Sigmoid colon (tissue), 7 donors: ENCODE results near the gene AP2A2. TPM values are rescaled to one million over a fixed set of nuclear protein-coding genes. Genes with fewer than 3 reads are reported as not detected.

Experiments
- DNase-seq: peaks from one replicate; pipeline ENCODE4 v3.0.0-alpha.2; 2019
- H3K27ac ChIP-seq, 4 donors: fragments of 200-600 bp; sonication (generic); one replicate each; pipeline ENCODE4 v1.5.1; 2016 to 2019; ENCODE audit warnings: mild to moderate bottlenecking in 1 of 4
- H3K27me3 ChIP-seq, 3 donors: fragments of 200-600 bp; sonication (generic); one replicate each; pipeline ENCODE4 v1.5.1; 2019; ENCODE audit warnings: mild to moderate bottlenecking in 1 of 3
- H3K36me3 ChIP-seq, 4 donors: fragments of 200-600 bp; sonication (generic); one replicate each; pipeline ENCODE4 v1.5.1; 2016 to 2019
- H3K4me1 ChIP-seq, 4 donors: fragments of 200-600 bp; sonication (generic); one replicate each; pipeline ENCODE4 v1.5.1; 2017 to 2019
- H3K4me3 ChIP-seq, 4 donors: fragments of 200-600 bp; sonication (generic); one replicate each; pipeline ENCODE4 v1.5.1; 2017 to 2019; ENCODE audit warnings: mild to moderate bottlenecking in 2 of 4, moderate library complexity in 1 of 4
- H3K9me3 ChIP-seq, 4 donors: fragments of 200-600 bp in 3 of 4; sonication (generic) in 3 of 4; one replicate each; pipeline versions ENCODE4 v1.5.1 to v1.6.1; 2013 to 2019
- CTCF ChIP-seq, 4 experiments: fragments of 450-650 bp in 3 of 4; fragments of 200-600 bp in 1 of 4; IDR thresholded peaks; one replicate each; pipeline ENCODE4 v1.5.1; 2016 to 2019; ENCODE audit warnings: antibody characterized with exemption in 4 of 4, mild to moderate bottlenecking in 3 of 4, moderate library complexity in 2 of 4
- EP300 ChIP-seq, 4 donors: sonication (generic); formaldehyde crosslinking; IDR thresholded peaks; one replicate each; pipeline ENCODE4 v1.6.1; 2017; ENCODE audit warnings: antibody characterized with exemption in 4 of 4
- POLR2A ChIP-seq, 2 donors: fragments of 450-650 bp; IDR thresholded peaks; one replicate each; pipeline ENCODE4 v1.6.1; 2016; ENCODE audit warnings: antibody characterized with exemption in 2 of 2, mild to moderate bottlenecking in 2 of 2, moderate library complexity in 2 of 2
- POLR2AphosphoS5 ChIP-seq, 4 donors: sonication (generic); formaldehyde crosslinking; IDR thresholded peaks; one replicate each; pipeline ENCODE4 v1.6.1; 2017; ENCODE audit warnings: antibody characterized with exemption in 4 of 4
- WGBS, 2 donors: extraction: QIAGEN DNeasy Blood & Tissue Kit; methylation state at CpG; one replicate each; pipeline ENCODE4 v1.1.7; 2013; 5-methylcytosine and 5-hydroxymethylcytosine counted together
- intact Hi-C: fragments of 100-400 bp; cut with DNase I; formaldehyde crosslinking; loops from one replicate; pipeline ENCODE4 v1.15.1; 2023
- polyA plus RNA-seq, 3 donors: library from polyadenylated mRNA; stranded (reverse); fragments of 200-250 nt; gene quantifications; one replicate each; pipeline ENCODE4 v1.2.3, GENCODE V29; 2013
- total RNA-seq, 4 donors: library from RNA; depleted of rRNA; stranded (reverse); fragments of >200 nt; gene quantifications; one replicate each; pipeline ENCODE4 v1.1.0, GENCODE V29; 2016
- donor health status: healthy with polysubstance abuse.
- donor health status: Bipolar disorder and iron deficiency.
- donor health status: healthy.

AP2A2 gene
- total and polyA plus RNA-seq, 7 donors, result 21.0 to 78.4 (median 47.0) TPM

DNA sequence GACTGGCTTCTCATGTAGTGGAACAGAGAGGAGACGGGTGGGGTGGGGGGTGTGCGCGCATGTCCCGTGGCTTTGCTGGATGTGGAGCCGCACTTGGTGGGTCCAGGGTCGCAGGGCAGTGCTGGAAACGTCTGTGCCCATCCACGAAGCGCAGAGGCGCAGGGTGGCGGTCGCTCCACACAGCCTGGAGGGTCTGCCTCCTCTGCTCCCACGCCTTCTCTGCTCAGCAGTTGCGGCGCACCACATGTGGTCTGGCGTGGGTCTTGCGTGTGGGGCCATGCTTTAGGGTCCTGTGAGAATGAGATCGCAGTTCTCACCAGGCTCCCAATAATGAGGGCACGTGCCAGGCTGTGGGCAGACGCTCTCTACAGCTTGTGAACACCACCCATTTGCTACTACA, 60.2 kb downstream of the AP2A2 start:
- no peak overlapping the region for H3K4me3 ChIP-seq
- H3K27ac ChIP-seq, result no peak overlapping the region
- H3K9me3 ChIP-seq, result no peaks in the 10 kb centered on the region
- DNase-seq, result no peak
- intact Hi-C loops, result no loop called here
- no peak for TF ChIP-seq POLR2A (IDR thresholded peaks at IDR 0.05)
- no peak for TF ChIP-seq EP300 (IDR thresholded peaks at IDR 0.05)
- no peak for TF ChIP-seq CTCF (IDR thresholded peaks at IDR 0.05)
- no peak for TF ChIP-seq POLR2AphosphoS5 (IDR thresholded peaks at IDR 0.05)
- H3K27me3 ChIP-seq, result no peaks in the 10 kb centered on the region
- no peaks in the 10 kb centered on the region for H3K4me1 ChIP-seq
- 93 to 95% methylated on average over 20 of the region's 20 CpGs for WGBS, 2 donors
- H3K36me3 ChIP-seq, result peaks cover 19 to 91% (median 72%) of the 10 kb centered on the region in 4 donors

- H3K36me3 ChIP-seq, result peaks cover 19 to 87% (median 71%) of the 10 kb centered on the region in 4 donors
- H3K27me3 ChIP-seq, result no peaks in the 10 kb centered on the region
- WGBS, 2 donors, result 89 to 90% methylated on average over 28 of the region's 28 CpGs
- no peak overlapping the region for H3K4me3 ChIP-seq
- no peak overlapping the region for H3K27ac ChIP-seq
- H3K4me1 ChIP-seq, result no peaks in the 10 kb centered on the region
- DNase-seq, result no peak
- no peaks in the 10 kb centered on the region for H3K9me3 ChIP-seq
- TF ChIP-seq CTCF (IDR thresholded peaks at IDR 0.05) (no peak), POLR2AphosphoS5 (IDR thresholded peaks at IDR 0.05) (no peak), EP300 (IDR thresholded peaks at IDR 0.05) (no peak), POLR2A (IDR thresholded peaks at IDR 0.05) (no peak)
- intact Hi-C loops, result no loop called here
These were observed 60.7 kb downstream of the AP2A2 start for GRCh38 chr11:986270-986951.

GRCh38 chr11:986952-987305, 61.3 kb downstream of the AP2A2 start:
- H3K4me3 ChIP-seq, result no peak overlapping the region
- H3K27ac ChIP-seq, result no peak overlapping the region
- H3K27me3 ChIP-seq, result no peaks in the 10 kb centered on the region
- H3K4me1 ChIP-seq, result no peaks in the 10 kb centered on the region
- no peaks in the 10 kb centered on the region for H3K9me3 ChIP-seq
- peaks cover 19 to 83% (median 67%) of the 10 kb centered on the region in 4 donors for H3K36me3 ChIP-seq
- intact Hi-C loops, result no loop called here
- TF ChIP-seq EP300 (IDR thresholded peaks at IDR 0.05) (no peak), POLR2A (IDR thresholded peaks at IDR 0.05) (no peak), POLR2AphosphoS5 (IDR thresholded peaks at IDR 0.05) (no peak), CTCF (IDR thresholded peaks at IDR 0.05) (no peak)
- 96 to 98% methylated on average over 9 of the region's 9 CpGs for WGBS, 2 donors
- no peak for DNase-seq

- no peaks in the 10 kb centered on the region for H3K4me1 ChIP-seq
These were observed 62.0 kb downstream of the AP2A2 start for GRCh38 chr11:987671-988070.

More at GRCh38 chr11:987671-988070, 62.0 kb downstream of the AP2A2 start:
- Histone ChIP-seq H3K9me3 (no peaks in the 10 kb centered on the region), H3K4me3 (no peak overlapping the region), H3K27me3 (no peaks in the 10 kb centered on the region), H3K36me3 (peaks cover 24 to 83% (median 72%) of the 10 kb centered on the region in 4 donors), H3K27ac (no peak overlapping the region)
- DNase-seq, result no peak
- WGBS, 2 donors, result 97 to 98% methylated on average over 15 of the region's 15 CpGs
- TF ChIP-seq POLR2AphosphoS5 (IDR thresholded peaks at IDR 0.05) (no peak), EP300 (IDR thresholded peaks at IDR 0.05) (no peak), POLR2A (IDR thresholded peaks at IDR 0.05) (no peak), CTCF (IDR thresholded peaks at IDR 0.05) (no peak)
- intact Hi-C loops, result no loop called here
